GM19043 (cell line): ENCODE data around the gene DBNL.
"Not testable (repeated sequence)": the region's sequence is repeated elsewhere in the genome, so short reads cannot be mapped to it uniquely, and the experiment has no call there.

ENCODE experiments used
- ATAC-seq: cut with Tn5 transposase; IDR thresholded peaks from one replicate; pipeline ENCODE4 v1.9.1; 2021; ENCODE audit warnings: low read depth; ENCODE audit not compliant: unreplicated experiment

Gene DBNL

GRCh38 chr7:44044315-44045225, at the start of gene DBNL:
Gene DBNL (plus strand): TSS chr7:44044702. CDS start chr7:44044738, 36 bp downstream.
- peak; percentile 68 for ATAC-seq

GRCh38 chr7:43997532-43997931, 47.0 kb upstream of the DBNL start, which contains the start of gene SPDYE1:
Gene SPDYE1 (plus strand): TSS chr7:43997897. CDS start chr7:43999950, 2,053 bp downstream.
- not testable (repeated sequence) for ATAC-seq

- ATAC-seq: not testable (repeated sequence)
These were observed 32.4 kb upstream of the DBNL start for GRCh38 chr7:44012081-44012480.

GRCh38 chr7:44015090-44015489, 29.4 kb upstream of the DBNL start:
- ATAC-seq: not testable (repeated sequence)

- peak; percentile 92 for ATAC-seq
These were observed 25.4 kb upstream of the DBNL start for GRCh38 chr7:44018857-44019807.

- not testable (repeated sequence) for ATAC-seq
These were observed 24.7 kb upstream of the DBNL start for GRCh38 chr7:44019825-44020224.

- not testable (repeated sequence) for ATAC-seq
These were observed 22.4 kb upstream of the DBNL start for GRCh38 chr7:44022069-44022468.

GRCh38 chr7:44022796-44023467, 21.6 kb upstream of the DBNL start:
- ATAC-seq: not testable (repeated sequence)

- ATAC-seq: not testable (repeated sequence)
These were observed 15.1 kb upstream of the DBNL start for GRCh38 chr7:44029433-44029832.

- ATAC-seq: not testable (repeated sequence)
These were observed 14.5 kb upstream of the DBNL start for GRCh38 chr7:44030029-44030428.

- ATAC-seq: not testable (repeated sequence)
These were observed 13.2 kb upstream of the DBNL start for GRCh38 chr7:44031319-44031718.

- not testable (repeated sequence) for ATAC-seq
These were observed 12.5 kb upstream of the DBNL start for GRCh38 chr7:44032031-44032430.

- not testable (repeated sequence) for ATAC-seq
These were observed 10.3 kb upstream of the DBNL start for GRCh38 chr7:44033971-44034844.

GRCh38 chr7:44036364-44036763, 8.1 kb upstream of the DBNL start:
- not testable (repeated sequence) for ATAC-seq

- ATAC-seq: not testable (repeated sequence)
These were observed 6.6 kb upstream of the DBNL start for GRCh38 chr7:44037951-44038350.

GRCh38 chr7:44038553-44038952, 5.9 kb upstream of the DBNL start:
- not testable (repeated sequence) for ATAC-seq

GRCh38 chr7:44038961-44039558, 5.4 kb upstream of the DBNL start:
- ATAC-seq: peak; percentile 71

GRCh38 chr7:44039800-44040492, 4.6 kb upstream of the DBNL start:
- ATAC-seq: peak; percentile 3
